ENCODE measurements around the gene UFSP1. TPM values are rescaled to one million over a fixed set of nuclear protein-coding genes. Genes with fewer than 3 reads are reported as not detected.

UFSP1 gene
- total and polyA plus RNA-seq, 10 of the 15 experiments (the other 5 are each of a cell fraction or from before 2014, with no cell fraction given), result 0.14 to 10.6 (median 2.8) TPM

DNA sequence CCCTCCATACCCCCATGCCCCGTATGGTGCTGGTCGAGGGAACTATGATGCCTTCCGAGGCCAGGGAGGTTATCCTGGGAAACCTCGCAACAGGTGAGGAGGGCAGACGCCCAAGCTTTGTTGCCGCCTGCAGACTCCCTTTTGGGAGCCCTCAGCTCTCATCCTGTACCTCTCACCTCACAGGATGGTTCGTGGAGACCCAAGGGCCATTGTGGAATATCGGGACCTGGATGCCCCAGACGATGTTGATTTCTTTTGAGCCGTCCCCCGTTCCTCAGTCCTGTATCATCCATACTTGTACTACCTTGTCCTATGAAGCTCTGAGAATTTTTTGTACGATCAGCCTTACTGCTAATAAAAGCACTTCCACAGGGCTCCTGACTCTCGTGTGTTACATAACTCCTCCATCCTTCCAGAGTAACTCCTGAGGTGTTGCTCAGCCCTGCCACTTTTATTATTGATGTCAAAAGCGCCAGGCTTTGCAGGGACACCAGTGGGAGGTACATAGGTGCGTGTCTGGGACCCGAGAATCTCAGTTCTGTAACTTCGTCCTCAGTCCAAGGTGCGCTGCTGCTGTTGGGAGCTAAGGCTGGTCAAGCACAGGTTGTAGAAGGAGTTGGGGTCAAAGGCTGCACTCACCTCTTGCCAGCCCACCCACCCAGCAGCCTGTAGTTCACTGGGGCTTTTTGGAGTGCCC is 1.1 kb downstream of the UFSP1 start:
- peaks cover 18% of the 10 kb centered on the region for H3K79me2 ChIP-seq (ENCODE audit: control insufficient read depth, insufficient read depth, low read length)
- ChIA-PET POLR2A (interaction anchor here (1.4 to 6.7 kb wide), 2 partner anchors 12 to 329 kb away, joined by 4 to 131 read pairs; partner anchors contain the start of genes SRRT and ZNHIT1), SMC1A (ENCODE audit: uncharacterized antibody, unreplicated experiment) (interaction anchor here (1.3 to 4.4 kb wide), 3 partner anchors 11 to 197 kb away, joined by 3 to 33 read pairs (median 17); partner anchors contain the start of genes SLC12A9 and TRIM56), CTCF (interaction anchor here (0.6 to 1.2 kb wide), 5 partner anchors 11 to 93 kb away, joined by 3 to 7 read pairs (median 3); partner anchors contain the start of gene SLC12A9), RAD21 (ENCODE audit: unreplicated experiment) (interaction anchor here (1.8 to 2.1 kb wide), 2 partner anchors 13 to 36 kb away, joined by 6 to 21 read pairs; partner anchors contain the start of genes SLC12A9 and SRRT)
- ATAC-seq (peak; percentile 1; the same call in 2 of the 3 replicates), DNase-seq (ENCODE audit: low read depth, low spot score) (no peak), FAIRE-seq (peak; percentile 86)
- 44% methylated on average over 18 of the region's 18 CpGs for WGBS (ENCODE audit: insufficient coverage, insufficient replicate concordance, low lambda C conversion rate, missing lambda C conversion rate)
- peak overlapping the region; percentile 87 for H3K4me3 ChIP-seq
- intact Hi-C loops (cut with micrococcal nuclease; ENCODE audit: unreplicated experiment), result no loop called here
- TSS peak; percentile 85 for BruUV-seq (replicated peaks)
- H2AFZ ChIP-seq (ENCODE audit: control insufficient read depth, low read depth, low read length), result no peak overlapping the region
- H3K4me1 ChIP-seq (ENCODE audit: control insufficient read depth, insufficient read depth, low read length), result peaks cover 30% of the 10 kb centered on the region
- no peaks in the 10 kb centered on the region for H4K20me1 ChIP-seq (ENCODE audit: control insufficient read depth, insufficient read depth)
- peak overlapping the region; percentile 66 for H3K27ac ChIP-seq (ENCODE audit: control insufficient read depth, insufficient read depth)
- H3K9ac ChIP-seq (ENCODE audit: control insufficient read depth, insufficient read depth, low read length), result peak overlapping the region; percentile 83
- no peaks in the 10 kb centered on the region for H3K9me3 ChIP-seq (replicated peaks; ENCODE audit: control insufficient read depth, insufficient read depth, low read length)
- peak overlapping the region; percentile 94 for H3K4me2 ChIP-seq (ENCODE audit: control insufficient read depth, insufficient read depth)
- H3K36me3 ChIP-seq (ENCODE audit: control insufficient read depth in 2 of 2, insufficient read depth in 2 of 2, low read length in 1 of 2), result peaks cover 25 to 44% of the 10 kb centered on the region in 2 experiments
- no peaks in the 10 kb centered on the region for H3K27me3 ChIP-seq (replicated peaks in 1 of 2; ENCODE audit: control insufficient read depth in 2 of 2, insufficient read depth in 2 of 2, low read length in 1 of 2)
- TF ChIP-seq BACH1 (IDR thresholded peaks at IDR 0.05; ENCODE audit: borderline replicate concordance), result no peak
- peak; percentile 66 for TF ChIP-seq POLR2AphosphoS5 (IDR thresholded peaks at IDR 0.05; ENCODE audit: low read length)
- no peak for TF ChIP-seq NR2C2 (IDR thresholded peaks at IDR 0.05; ENCODE audit: borderline replicate concordance, control insufficient read depth, insufficient read length, low read depth)
- peak; percentile 59 for TF ChIP-seq POLR2A (IDR thresholded peaks at IDR 0.05; ENCODE audit: low read depth, low read length)
- TF ChIP-seq MTA3 (IDR thresholded peaks at IDR 0.05; ENCODE audit: borderline replicate concordance, low read length), result no peak
- 0 out of 2 replicates have a peak, but pooled peaks have one; percentile 5 for TF ChIP-seq CBFB (IDR thresholded peaks at IDR 0.05; ENCODE audit: low read depth)
- TF ChIP-seq PAX5 (IDR thresholded peaks at IDR 0.05; ENCODE audit: borderline replicate concordance, low read depth, low read length), result 0 out of 2 replicates have a peak, but pooled peaks have one; percentile 54
- no peak for TF ChIP-seq TCF3 (IDR thresholded peaks at IDR 0.05; ENCODE audit: borderline replicate concordance, insufficient read depth, low read depth, low read length)
- TF ChIP-seq POLR2AphosphoS2 (IDR thresholded peaks at IDR 0.05; ENCODE audit: low read depth, low read length), result 0 out of 2 replicates have a peak, but pooled peaks have one; percentile 28
- in situ Hi-C loops (cut with MboI), result no loop called here
